Left colon (tissue), 2 donors: ENCODE results near the gene CDYL. TPM values are rescaled to one million over a fixed set of nuclear protein-coding genes. Genes with fewer than 3 reads are reported as not detected.

Source experiments
- ATAC-seq: fragments of 200-7000 bp; cut with Tn5 transposase; one replicate; pipeline ENCODE4 v1.9.1; 2020; ENCODE audit warnings: mild to moderate bottlenecking, moderate library complexity
- DNase-seq, 2 donors: peaks; one replicate each; pipeline ENCODE4 v3.0.0-alpha.2; 2020
- intact Hi-C, 2 donors: fragments of 100-400 bp; cut with DNase I in 1 of 2; cut with micrococcal nuclease in 1 of 2; formaldehyde crosslinking; loops; one replicate each; pipeline versions ENCODE4 v1.11.2 to v1.14.0; 2022; cut with DNase I, micrococcal nuclease
- total RNA-seq, 2 donors: library from RNA; stranded (reverse); fragmentation: NEBNext Ultra II Directional; extraction: Animal tissue kit (Norgen Biotek cat#: 25700); gene quantifications; one replicate each; pipeline ENCODE4 v1.2.1, GENCODE V29; 2021
- donor health status: DM: no; HTN: no; CAD: no.
- donor health status: DM: yes; HTN: yes; CAD: no.

Gene CDYL
- total RNA-seq, 2 donors from 2014 or later: 56.7 to 56.8 TPM

- ATAC-seq: no peak
- intact Hi-C loops: no loop called here
- DNase-seq: no peak
Measured at GRCh38 chr6:4964675-4965561, 188.7 kb downstream of the CDYL start.

- ATAC-seq (no peak), DNase-seq (no peak)
- intact Hi-C loops: no loop called here
Measured at GRCh38 chr6:4965562-4966389, 189.6 kb downstream of the CDYL start.

GRCh38 chr6:4967301-4968030 lies 191.3 kb downstream of the CDYL start:
- DNase-seq: no peak
- no peak for ATAC-seq
- intact Hi-C loops: no loop called here

- intact Hi-C loops: no loop called here
- ATAC-seq (no peak), DNase-seq (no peak)
Measured at GRCh38 chr6:4969609-4970285, 193.5 kb downstream of the CDYL start.

- ATAC-seq: no peak
- intact Hi-C loops: no loop called here
Measured at GRCh38 chr6:4970739-4971395, 194.7 kb downstream of the CDYL start.

GRCh38 chr6:4971851-4972250 lies 195.6 kb downstream of the CDYL start:
- intact Hi-C loops: no loop called here
- DNase-seq (no peak), ATAC-seq (no peak)

More at GRCh38 chr6:4970739-4971395, 194.7 kb downstream of the CDYL start:
- no peak for DNase-seq

GRCh38 chr6:4972438-4972837 lies 196.2 kb downstream of the CDYL start:
- DNase-seq (no peak), ATAC-seq (no peak)
- intact Hi-C loops: no loop called here

GRCh38 chr6:4973415-4973814 lies 197.2 kb downstream of the CDYL start:
- ATAC-seq: no peak
- DNase-seq: no peak
- intact Hi-C loops: no loop called here

- intact Hi-C loops: no loop called here
- ATAC-seq (no peak), DNase-seq (no peak)
Measured at GRCh38 chr6:4973982-4974745, 198.0 kb downstream of the CDYL start.

- no peak for ATAC-seq
- no peak for DNase-seq
- intact Hi-C loops: no loop called here
Measured at GRCh38 chr6:4974962-4975361, 198.8 kb downstream of the CDYL start.

GRCh38 chr6:4975506-4975905 lies 199.3 kb downstream of the CDYL start:
- intact Hi-C loops: no loop called here
- no peak for DNase-seq

GRCh38 chr6:4977468-4977867 lies 201.3 kb downstream of the CDYL start:
- ATAC-seq (no peak), DNase-seq (no peak)
- intact Hi-C loops: no loop called here

More at GRCh38 chr6:4975506-4975905, 199.3 kb downstream of the CDYL start:
- ATAC-seq: no peak

- DNase-seq (no peak), ATAC-seq (no peak)
- intact Hi-C loops: no loop called here
Measured at GRCh38 chr6:4979426-4979825, 203.2 kb downstream of the CDYL start.

- no peak for ATAC-seq
- DNase-seq: no peak
- intact Hi-C loops: no loop called here
Measured at GRCh38 chr6:4981761-4982160, 205.6 kb downstream of the CDYL start.

- intact Hi-C loops: no loop called here
- ATAC-seq: no peak
- no peak for DNase-seq
Measured at GRCh38 chr6:4983322-4983721, 207.1 kb downstream of the CDYL start.

GRCh38 chr6:4986999-4987398 lies 210.8 kb downstream of the CDYL start:
- ATAC-seq: no peak
- DNase-seq: no peak
- intact Hi-C loops: no loop called here

- intact Hi-C loops: no loop called here
- no peak for DNase-seq
- no peak for ATAC-seq
Measured at GRCh38 chr6:4987432-4987831, 211.2 kb downstream of the CDYL start.

GRCh38 chr6:4994741-4995140 lies 218.5 kb downstream of the CDYL start:
- DNase-seq (no peak), ATAC-seq (no peak)
- intact Hi-C loops: no loop called here
